HG02970 (cell line): Measurements from ENCODE around the gene YJU2.
"Not testable (repeated sequence)": the region's sequence is repeated elsewhere in the genome, so short reads cannot be mapped to it uniquely, and the experiment has no call there.

Experiments used
- ATAC-seq: cut with Tn5 transposase; IDR thresholded peaks from one replicate; pipeline ENCODE4 v1.9.1; 2021; ENCODE audit warnings: mild to moderate bottlenecking, moderate library complexity, moderate number of reproducible peaks; ENCODE audit not compliant: unreplicated experiment, low FRiP score

The YJU2 gene

DNA sequence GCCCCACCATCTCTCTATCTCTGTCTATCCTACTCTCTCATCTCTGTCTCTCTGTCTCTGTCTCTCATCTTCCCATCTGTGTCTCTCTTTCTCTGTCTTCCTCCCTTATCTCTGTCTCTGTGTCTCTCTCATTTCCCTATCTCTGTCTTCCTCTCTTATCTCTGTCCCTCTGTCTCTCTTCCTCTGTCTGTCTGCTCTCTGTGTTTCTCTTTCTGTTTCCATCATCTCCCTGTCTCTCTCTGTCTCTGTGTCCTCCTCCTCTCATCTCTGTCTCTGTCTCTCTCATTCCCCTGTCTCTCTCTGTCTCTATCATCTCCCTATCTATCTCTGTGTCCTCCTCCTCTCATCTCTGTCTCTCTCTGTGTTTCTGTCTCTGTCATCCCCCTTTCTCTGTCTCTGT is 19.1 kb upstream of the YJU2 start:
- ATAC-seq = no peak

DNA sequence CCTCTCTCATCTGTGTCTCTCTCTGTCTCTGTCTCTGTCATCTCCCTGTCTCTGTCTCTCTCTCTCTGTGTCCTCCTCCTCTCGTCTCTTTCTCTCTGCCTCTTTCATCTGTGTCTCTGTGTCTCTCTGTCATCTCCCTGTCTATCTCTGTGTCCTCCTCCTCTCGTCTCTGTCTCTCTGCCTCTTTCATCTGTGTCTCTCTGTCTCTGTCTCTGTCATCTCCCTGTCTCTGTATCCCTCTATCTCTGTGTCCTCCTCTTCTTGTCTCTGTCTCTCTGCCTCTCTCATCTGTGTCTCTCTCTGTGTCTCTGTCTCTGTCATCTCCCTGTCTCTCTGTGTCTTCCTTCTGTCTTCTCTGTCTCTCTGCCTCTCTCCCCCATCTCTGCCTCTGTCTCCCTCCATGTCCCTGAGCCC is 18.1 kb upstream of the YJU2 start:
- no peak for ATAC-seq

DNA sequence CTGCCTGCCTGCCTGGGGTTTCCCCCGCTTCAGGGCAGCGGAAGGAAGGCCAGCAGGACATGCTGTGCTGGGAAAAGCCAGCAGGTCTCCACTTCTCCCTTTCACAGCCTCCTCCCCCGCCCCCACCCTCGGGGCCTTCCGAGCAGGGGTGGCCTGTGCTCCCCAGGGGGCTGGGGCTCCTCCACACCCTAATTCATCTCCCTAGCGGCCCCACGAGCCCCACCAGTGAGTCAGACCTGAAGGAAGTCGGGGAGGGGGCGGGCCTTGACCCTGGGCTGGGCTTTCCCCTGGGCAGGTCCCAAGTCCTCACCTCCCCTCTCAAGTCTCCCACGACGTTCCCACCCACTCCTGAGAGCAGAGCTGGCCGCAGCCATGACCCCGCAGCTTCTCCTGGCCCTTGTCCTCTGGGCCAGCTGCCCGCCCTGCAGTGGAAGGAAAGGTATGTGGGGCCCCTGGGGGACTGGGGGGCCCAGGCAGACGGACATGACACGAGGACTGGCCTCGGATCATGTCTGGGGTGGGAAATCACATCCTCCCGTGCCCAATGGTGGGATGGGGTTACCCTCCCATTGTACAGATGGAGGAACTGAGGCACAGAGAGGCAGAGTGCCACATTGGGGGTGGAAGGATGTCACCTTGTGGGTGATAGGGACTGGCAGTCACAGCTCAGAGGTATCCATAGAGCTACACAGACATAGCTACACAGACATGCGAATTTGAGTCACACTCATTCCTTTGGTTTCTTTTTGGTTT is 17.5 kb upstream of the YJU2 start, which contains the start of gene EBI3:
Gene EBI3 (plus strand): TSS at position 345 of the 753 bp plus-strand sequence. CDS start 28 bp downstream, at position 373.
- peak; percentile 64 for ATAC-seq

DNA sequence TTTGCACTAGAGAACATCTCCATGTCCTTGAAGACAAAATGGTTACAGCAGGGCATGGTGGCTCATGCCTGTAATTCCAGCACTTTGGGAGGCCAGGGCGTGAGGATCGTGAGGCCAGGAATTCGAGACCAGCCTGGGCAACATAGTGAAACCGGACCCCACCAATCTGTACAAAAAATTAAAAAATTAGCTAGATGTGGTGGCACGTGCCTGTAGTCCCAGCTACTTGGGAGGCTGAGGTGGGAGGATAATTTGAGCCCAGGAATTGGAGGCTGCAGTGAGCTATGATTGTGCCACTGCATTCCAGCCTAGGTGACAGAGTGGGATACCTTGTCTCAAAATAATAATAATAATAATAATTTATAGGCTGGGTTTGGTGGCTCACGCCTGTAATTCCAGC is 16.6 kb upstream of the YJU2 start:
- ATAC-seq = not testable (repeated sequence)

DNA sequence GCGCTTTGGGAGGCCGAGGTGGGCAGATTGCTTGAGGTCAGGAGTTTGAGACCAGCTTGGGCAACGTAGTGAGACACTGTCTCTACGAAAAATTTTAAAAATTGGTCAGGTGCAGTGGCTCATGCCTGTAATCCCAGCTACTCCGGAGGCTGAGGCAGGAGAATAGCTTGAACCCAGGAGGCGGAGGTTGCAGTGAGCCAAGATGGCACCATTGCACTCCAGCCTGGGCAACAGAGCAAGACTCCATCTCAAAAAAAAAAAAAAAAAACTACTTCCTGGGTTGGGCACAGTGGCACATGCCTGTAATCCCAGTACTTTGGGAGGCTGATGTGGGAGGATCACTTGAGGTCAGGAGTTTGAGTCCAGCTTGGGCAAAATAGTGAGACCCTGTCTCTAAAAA is 15.4 kb upstream of the YJU2 start:
- not testable (repeated sequence) for ATAC-seq

DNA sequence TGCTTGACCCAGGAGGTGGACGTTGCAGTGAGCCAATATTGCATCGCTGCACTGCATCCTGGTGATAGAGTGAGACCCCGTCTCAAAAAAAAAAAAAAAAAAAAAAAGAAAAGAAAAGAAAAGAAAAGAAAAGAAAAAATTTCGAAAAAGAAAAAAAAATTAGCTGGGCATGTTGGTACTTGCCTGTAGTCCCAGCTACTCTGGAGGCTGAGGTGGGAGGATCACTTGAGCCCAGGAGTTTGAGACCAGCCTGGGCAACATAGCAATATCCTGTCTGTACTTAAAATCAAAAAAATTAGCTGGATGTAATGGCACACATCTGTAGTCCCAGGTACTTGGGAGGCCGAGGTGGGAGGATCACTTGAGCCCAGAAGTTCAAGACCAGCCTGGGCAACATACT is 14.7 kb upstream of the YJU2 start:
- ATAC-seq = not testable (repeated sequence)

DNA sequence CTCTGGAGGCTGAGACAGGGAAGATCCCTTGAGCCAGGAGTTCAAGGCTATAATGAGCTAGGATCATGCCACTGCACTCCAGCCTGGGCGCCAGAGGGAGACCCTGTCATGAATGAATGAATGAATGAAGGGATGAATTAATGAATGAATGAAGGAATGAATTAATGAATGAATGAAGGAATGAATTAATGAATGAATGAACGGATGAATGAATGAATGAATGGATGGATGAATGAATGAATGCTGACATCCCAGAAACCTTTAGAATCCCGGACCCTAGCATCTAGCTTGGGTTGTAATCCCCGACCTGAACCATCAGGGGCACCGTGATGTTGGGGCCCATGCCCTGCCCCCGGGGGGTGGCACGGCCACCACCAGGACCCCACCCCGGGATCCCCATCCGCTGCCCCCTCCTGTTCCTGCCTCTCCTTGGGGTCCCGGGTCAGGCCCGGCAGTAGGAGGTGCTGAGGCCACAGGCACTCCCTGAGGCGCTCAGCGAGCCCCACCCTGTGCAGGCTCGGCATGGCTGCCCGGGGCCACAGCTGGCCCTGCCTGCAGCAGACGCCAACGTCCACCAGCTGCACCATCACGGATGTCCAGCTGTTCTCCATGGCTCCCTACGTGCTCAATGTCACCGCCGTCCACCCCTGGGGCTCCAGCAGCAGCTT is 14.1 kb upstream of the YJU2 start:
- ATAC-seq = no peak

DNA sequence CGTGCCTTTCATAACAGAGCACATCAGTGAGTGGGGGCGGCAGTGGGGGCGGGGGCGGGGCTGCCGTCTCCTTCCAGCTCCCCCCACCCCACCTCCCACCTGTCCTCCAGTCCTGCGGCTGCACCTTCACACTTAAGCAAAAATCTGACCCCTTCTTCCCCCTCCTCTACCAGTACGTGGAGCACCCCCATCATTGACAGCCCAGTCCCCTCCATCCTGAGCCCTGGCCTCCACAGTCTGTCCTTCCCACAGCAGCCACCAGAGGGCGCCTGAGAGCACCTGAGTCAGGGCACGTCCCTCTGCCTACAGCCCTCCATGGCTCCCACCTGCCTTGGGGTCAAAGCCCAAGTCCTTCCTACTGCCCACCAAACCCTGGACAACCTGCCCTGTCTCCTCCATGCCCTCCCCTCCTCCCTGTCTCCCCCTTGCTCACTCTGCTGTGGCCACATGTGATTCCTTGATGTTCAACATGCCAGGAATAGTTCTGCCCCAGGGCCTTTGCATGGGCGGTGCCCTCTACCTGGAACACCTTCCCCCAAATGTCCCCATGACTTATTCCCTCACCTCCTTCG is 13.5 kb upstream of the YJU2 start:
- no peak for ATAC-seq

DNA sequence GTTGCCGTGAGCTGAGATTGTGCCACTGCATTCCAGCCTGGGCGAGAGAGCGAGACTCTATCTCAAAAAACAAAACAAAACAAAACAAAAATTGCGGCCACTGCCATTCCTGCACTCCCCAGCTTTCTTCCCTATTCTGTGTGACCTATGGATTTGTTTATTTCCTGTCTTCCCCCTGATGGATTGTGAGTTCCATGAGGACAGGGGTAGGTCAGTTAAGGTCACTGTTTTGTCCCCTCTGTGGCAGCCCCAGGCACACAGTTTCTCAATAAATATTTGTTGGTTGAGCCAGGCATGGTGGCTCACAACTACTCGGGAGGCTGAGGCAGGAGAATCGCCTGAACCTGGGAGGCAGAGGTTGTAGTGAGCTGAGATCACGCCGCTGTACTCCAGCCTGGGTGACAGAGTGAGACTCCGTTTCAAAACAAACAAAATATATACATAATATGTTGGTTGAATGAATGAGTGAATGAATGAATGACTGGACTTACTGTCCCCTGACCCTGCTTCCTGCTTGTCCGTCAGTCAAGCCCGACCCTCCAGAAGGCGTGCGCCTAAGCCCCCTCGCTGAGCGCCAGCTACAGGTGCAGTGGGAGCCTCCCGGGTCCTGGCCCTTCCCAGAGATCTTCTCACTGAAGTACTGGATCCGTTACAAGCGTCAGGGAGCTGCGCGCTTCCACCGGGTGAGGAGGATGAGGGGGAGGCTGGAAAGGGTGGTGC is 12.6 kb upstream of the YJU2 start:
- ATAC-seq = no peak

DNA sequence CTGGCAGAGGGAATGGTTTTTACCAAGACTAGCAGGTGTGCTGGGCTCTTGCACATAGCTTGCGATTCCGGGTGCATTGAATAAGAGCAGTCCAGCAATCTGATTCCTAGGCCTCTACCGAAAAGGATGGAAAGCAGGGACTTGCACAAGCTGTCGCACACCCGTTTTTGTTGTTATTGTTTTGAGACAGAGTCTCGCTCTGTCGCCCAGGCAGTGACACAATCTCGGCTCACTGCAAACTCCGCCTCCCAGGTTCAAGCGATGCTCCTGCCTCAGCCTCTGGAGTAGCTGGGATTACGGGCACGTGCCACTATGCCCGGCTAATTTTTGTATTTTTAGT is 12.0 kb upstream of the YJU2 start:
- no peak for ATAC-seq

DNA sequence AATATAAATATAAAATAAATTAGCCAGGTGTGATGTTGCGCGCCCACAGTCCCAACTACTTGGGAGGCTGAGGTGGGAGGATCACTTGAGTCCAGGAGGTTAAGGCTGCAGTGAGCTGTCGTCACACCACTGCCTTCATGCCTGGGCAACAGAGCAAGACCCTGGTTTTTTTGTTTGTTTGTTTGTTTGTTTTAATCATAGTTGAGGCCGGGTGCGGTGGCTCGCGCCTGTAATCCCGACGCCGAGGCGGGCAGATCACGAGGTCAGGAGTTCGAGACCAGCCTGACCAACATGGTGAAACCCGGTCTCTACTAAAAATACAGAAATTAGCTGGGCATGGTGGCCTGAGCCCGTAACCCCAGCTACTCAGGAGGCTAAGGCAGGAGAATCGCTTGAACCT is 9.4 kb upstream of the YJU2 start:
- not testable (repeated sequence) for ATAC-seq

DNA sequence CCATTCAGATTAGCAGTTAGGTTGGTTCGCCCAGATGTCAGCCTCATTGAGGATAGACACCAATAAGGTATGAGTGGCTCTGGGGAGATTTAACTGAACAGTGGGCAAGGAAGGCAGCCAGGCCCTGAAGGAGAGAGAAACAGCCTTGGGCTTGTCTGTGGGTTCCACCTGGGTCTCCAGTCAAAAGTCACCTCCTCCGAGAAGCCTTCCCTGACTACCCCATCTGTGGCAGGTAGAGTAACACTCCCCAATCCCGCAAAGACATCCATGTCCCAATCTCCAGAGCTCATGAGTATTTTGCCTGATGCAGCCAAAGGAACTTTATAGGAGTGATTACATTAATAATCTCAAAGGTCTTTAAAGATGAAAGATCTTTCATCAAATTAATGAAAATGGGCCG is 8.0 kb upstream of the YJU2 start:
- no peak for ATAC-seq

DNA sequence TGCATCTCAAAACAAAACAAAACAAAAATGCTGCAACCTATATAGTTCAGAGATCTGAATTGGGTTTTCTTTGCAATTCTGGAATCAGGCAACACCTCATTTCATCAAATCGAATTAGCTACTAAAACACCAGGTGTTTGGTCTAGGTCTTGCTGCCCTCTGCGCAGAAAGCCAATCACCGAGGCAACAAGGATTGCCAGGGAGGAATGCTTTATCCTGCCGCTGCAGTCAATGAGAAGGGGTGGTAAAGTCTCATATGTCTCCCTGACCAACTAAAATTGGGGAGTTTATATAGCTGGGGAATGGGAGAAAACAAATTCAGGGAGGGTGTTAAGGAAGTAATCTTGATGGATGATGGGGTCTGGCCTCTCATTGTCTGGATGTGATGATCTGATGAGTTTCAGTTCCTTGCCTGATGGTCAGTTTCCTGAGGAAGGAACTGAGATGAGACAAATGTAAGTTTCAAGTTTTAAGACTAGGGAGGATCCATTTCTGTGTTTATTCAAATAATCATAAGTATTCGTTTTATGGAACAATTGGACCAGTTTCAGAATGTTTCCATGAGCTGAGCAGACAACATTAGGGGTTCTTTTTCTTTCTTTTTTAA is 5.0 kb upstream of the YJU2 start:
- ATAC-seq = no peak

DNA sequence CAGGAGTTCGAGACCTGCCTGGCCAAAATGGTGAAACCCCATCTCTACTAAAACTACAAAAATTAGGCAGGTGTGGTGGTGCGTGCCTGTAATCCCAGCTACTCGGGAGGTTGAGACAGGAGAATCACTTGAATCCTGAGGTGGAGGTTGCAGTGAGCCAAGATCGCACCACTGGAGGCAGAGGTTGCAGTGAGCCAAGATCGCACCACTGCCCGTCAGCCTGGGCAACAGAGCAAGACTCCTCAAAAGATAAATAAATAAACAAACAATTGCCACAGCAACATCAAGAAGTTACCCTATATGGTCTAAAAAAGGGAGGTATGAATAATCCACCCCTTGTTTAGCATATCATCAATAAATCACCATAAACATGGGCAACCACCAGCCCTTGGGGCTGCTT is 942 bp upstream of the YJU2 start:
- ATAC-seq = not testable (repeated sequence)

DNA sequence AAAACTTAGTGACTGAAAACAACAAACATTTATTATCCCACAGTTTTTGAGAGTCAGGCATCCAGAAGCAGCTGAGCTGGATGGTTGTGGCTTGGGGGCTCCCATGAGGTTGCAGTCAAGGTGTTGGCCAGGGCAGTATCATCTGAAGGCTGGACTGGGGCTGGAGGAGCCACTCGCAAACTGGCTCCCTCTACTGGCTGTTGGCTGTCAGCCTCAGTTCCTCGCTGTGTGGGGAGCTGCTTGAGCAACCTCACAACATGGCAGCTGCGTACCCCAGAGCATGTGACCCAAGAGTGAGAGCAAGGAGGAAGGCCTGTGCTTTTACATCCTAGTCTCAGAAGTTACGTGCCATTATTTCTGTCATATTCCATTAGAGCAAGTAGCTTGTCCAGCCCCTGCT is 9.7 kb downstream of the YJU2 start:
- no peak for ATAC-seq

DNA sequence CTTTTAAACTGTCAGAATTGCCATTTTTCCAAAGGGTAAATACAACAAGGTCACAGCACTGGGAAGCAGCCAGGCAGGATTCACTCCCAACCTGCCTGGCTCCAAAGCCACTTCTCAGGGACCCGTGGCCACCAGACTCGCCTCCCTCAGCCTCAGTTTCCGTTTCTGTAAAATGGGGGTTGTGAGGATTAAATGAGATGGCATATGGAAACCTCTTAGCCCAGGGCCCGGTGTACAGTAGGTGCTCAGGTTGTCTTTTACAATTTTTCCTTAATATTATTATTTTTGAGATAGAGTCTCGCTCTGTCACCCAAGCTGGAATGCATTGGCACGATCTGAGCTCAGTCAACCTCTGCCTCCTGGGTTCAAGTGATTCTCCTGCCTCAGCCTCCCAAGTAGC is 10.1 kb downstream of the YJU2 start:
- ATAC-seq = no peak

DNA sequence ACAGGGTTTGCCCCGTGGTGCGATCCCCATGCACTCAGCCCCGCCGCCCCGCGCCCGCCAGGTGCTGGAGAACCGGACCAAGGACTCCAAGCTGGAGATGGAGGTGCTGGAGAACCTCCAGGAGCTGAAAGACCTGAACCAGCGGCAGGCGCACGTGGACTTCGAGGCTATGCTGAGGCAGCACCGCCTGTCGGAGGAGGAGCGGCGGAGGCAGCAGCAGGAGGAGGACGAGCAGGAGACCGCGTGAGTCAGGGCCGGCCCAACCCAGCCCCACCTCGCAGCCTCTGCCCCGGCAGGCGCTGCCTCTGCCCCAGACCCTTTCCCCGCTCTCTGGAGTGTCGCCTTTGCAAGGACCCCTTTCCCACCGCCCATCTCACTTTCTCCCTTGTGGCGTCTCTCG is 11.3 kb downstream of the YJU2 start:
- ATAC-seq = no peak

DNA sequence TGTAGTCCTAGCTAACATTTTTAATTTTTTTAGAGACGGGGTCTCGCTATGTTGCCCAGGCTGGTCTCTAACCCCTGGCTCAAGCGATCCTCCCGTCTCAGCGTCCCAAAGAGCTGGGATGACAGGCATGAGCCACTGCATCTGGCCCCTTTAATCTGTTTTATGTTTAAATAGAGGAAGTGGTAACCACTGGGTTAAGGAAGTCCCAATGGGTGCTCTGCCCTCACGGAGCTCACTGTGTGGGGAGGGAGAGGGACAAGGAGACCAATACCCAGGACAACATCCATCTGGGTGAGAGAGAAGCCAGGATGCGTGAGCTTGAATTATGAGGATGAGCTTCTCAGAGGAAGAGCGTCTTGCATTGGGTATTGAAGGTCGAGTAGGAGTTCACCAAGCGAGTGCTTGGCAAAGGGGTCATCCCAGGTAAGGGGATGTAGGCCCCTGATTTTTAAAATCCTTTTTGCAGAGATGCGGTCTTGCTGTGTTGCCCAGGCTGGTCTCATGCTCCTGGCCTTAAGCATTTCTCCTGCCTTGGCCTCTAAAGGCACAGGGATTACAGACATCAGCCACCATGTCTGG is 13.8 kb downstream of the YJU2 start:
- ATAC-seq = no peak

DNA sequence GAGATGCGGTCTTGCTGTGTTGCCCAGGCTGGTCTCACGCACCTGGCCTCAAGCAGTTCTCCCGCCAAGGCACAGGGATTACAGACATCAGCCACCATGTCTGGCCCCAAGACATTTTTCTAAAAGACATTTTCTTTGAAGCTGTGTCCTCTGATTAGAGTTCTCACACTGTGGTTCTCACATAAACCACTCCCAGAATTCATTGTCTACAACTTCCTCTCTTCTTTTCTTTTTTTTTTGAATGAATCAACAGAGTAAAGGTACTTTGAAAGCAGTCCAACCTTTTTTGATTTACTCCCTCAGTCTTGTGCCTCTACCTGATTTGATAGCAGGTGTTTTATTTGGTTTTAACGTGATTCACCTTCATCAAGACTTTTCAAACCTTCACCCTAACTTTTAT is 17.9 kb downstream of the YJU2 start:
- no peak for ATAC-seq

DNA sequence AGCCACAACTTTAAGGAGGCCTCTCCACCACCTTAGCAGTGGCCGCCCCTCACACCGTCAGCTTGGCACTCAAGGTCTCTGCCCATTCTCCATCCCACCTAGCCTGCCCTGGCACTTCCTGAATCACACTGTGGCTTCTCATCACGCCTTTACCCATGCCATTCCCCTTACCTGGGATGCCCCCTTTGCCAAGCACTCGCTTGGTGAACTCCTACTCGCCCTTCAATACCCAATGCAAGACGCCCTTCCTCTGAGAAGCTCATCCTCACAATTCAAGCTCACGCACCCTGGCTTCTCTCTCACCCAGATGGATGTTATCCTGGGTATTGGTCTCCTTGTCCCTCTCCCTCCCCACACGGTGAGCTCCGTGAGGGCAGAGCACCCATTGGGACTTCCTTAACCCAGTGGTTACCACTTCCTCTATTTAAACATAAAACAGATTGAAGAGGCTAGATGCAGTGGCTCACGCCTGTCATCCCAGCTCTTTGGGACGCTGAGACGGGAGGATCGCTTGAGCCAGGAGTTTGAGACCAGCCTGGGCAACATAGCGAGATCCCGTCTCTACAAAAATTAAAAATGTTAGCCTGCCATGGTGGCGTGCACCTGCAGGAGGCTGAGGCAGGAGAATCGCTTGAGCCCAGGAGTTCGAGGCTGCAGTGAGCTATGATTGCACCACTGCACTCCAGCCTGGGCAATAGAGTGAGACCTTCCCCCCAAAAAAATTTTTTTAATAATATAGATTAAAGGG is 19.5 kb downstream of the YJU2 start:
- no peak for ATAC-seq
